ENCODE measurements around the gene CLEC4C.

GRCh38 chr12:7784701-7785100, 37.5 kb upstream of the CLEC4C start:
- no peak for TF ChIP-seq POLR2A (IDR thresholded peaks at IDR 0.05)
- TF ChIP-seq, protein P1, sequence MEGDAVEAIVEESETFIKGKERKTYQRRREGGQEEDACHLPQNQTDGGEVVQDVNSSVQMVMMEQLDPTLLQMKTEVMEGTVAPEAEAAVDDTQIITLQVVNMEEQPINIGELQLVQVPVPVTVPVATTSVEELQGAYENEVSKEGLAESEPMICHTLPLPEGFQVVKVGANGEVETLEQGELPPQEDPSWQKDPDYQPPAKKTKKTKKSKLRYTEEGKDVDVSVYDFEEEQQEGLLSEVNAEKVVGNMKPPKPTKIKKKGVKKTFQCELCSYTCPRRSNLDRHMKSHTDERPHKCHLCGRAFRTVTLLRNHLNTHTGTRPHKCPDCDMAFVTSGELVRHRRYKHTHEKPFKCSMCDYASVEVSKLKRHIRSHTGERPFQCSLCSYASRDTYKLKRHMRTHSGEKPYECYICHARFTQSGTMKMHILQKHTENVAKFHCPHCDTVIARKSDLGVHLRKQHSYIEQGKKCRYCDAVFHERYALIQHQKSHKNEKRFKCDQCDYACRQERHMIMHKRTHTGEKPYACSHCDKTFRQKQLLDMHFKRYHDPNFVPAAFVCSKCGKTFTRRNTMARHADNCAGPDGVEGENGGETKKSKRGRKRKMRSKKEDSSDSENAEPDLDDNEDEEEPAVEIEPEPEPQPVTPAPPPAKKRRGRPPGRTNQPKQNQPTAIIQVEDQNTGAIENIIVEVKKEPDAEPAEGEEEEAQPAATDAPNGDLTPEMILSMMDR (IDR thresholded peaks at IDR 0.05), result no peak

Measured in breast epithelium (tissue), 3 donors.